Measurements from ENCODE around the gene ANKRD34C.
"Not testable (repeated sequence)": the region's sequence is repeated elsewhere in the genome, so short reads cannot be mapped to it uniquely, and the experiment has no call there.

Gene ANKRD34C

GRCh38 chr15:79310985-79311900 lies 28.7 kb downstream of the ANKRD34C start, which contains the start of gene TMED3:
TMED3 (plus strand) TSS chr15:79311112; CDS start chr15:79311250, 138 bp downstream.
- DNase-seq (ENCODE audit: low read depth in 2 of 2): peak; percentile 69 to 71

DNA sequence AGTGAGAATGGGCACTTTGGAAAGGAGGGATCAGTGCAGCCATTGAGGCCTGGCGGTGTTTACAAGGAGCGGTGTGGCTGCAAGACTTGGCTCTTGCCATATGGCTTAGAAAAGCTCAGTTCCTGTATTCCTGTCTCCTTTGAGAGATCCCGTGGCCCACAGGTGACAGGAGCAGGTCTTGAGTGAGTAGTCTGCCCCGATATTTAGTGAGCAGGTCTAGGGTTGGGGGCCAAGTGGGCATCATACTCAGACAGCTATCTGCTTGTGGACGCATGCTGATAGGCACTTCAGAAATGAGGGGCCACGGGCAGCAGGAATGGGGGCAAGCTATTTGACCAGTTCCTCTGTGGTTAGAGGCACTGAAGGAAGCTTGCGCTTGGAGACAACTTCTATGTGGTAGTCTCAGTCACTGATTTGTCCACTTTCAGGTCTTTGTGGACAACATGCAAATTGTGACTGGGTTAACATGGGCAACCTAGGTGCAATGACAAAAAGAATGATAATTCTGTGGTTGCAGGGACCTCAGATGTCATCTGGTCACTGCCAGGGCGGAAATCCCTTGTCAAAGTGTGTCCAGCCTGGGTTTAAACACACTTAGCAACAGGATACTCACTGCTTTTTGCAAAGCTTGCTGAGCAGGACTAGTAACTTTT lies 29.5 kb downstream of the ANKRD34C start:
- no peak for DNase-seq (ENCODE audit: low read depth in 2 of 2)

DNA sequence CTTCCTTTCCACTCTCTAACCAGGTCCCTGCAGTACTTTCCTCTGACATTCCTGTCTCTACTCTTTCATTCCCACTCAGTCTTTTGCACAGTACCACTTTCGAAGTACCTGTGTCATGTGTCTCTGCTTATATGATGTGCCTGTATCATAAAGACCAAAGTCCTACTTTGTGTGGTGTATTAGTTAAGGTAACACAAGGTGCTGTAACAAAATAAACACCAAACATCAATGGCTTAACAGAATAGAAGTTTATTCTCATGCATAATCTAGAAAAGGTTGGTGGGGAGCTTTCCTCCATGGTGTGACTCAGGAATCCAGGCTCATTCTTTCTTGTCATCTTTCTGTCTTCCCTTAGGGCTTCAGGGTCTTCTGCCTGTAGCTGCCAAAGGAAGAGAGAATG lies 31.7 kb downstream of the ANKRD34C start:
- DNase-seq (ENCODE audit: low read depth in 2 of 2): no peak

DNA sequence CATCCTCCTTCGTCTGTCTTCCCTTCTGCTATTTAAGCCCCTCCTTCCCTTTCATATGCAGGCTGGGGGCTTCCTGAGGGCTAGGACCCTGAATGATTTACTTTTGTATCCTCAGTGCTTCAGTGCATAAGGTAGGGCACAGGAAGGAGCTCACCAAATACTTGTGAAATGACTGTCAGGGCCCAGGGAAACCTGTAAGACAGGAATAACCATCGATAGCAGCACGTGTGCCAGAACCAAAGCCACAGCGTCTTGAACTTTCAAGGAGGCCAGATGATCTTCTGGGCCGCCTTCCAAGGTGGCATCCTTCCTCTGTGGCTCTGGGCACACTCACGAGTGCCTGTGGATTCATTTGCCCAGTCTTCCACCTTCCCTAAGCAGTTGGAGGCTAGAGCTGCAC lies 32.3 kb downstream of the ANKRD34C start:
- no peak for DNase-seq (ENCODE audit: low read depth in 2 of 2)

GRCh38 chr15:79315623-79316328 lies 33.3 kb downstream of the ANKRD34C start:
- DNase-seq (ENCODE audit: low read depth in 2 of 2): no peak

GRCh38 chr15:79316864-79317263 lies 34.3 kb downstream of the ANKRD34C start:
- no peak for DNase-seq (ENCODE audit: low read depth in 2 of 2)

- DNase-seq (ENCODE audit: low read depth in 2 of 2): not testable (repeated sequence)
Measured at GRCh38 chr15:79319973-79320372, 37.5 kb downstream of the ANKRD34C start.

GRCh38 chr15:79321876-79322275 lies 39.4 kb downstream of the ANKRD34C start:
- DNase-seq (ENCODE audit: low read depth in 2 of 2): no peak

DNA sequence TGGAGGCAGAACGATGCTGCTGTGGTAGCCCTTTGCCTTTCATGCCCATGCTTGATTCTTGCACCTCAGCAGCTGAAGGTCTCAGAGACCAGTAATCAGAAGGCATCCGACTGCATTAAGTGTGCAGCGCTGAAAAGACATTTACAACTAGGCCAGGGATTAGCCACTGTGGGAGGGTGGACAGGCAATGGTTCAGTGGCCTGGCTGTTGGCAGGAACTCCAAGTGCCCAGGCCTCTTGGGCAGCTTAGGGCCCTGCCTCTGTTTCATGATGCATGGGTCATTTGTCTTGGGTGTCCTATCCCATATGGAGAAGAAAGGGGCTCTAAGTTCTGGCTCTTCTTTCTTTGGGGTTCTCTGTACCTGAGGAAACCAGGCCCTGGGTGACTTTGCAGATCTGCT lies 39.8 kb downstream of the ANKRD34C start:
- DNase-seq (ENCODE audit: low read depth in 2 of 2): no peak

DNA sequence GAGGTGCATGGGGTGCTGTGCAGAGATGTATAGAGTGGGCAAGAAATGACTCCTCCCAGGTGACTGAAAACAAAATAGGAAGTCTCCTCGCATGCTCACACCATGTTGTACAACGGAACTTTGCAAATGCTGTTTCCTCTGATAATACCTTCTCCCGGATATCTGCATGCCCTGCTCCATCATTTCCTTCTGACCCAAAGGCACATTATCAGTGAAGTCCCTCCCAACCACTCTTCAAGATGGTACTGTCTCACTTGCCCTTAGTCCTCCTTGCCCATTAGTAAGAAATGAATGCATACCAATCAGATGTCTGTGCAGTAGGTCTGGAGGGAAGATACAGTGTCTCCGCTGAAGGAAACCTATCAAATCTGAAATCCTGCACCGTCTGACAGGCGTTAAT lies 40.4 kb downstream of the ANKRD34C start:
- no peak for DNase-seq (ENCODE audit: low read depth in 2 of 2)

- DNase-seq (ENCODE audit: low read depth in 2 of 2): no peak
Measured at GRCh38 chr15:79329171-79329611, 46.7 kb downstream of the ANKRD34C start.

All from stimulated activated CD4-positive, alpha-beta T cell treated with anti-CD3 and anti-CD28 coated beads, Interleukin-12 subunit alpha, Interleukin-12 subunit beta, amount 100 ng/mL, for 24 hours (primary cell).